Measurements from ENCODE around the gene RNU5B-1. TPM values are rescaled to one million over a fixed set of nuclear protein-coding genes. Genes with fewer than 3 reads are reported as not detected.
"Not testable (repeated sequence)": the region's sequence is repeated elsewhere in the genome, so short reads cannot be mapped to it uniquely, and the experiment has no call there.

The RNU5B-1 gene
- total RNA-seq, 1 donor from 2014 or later: not detected

DNA sequence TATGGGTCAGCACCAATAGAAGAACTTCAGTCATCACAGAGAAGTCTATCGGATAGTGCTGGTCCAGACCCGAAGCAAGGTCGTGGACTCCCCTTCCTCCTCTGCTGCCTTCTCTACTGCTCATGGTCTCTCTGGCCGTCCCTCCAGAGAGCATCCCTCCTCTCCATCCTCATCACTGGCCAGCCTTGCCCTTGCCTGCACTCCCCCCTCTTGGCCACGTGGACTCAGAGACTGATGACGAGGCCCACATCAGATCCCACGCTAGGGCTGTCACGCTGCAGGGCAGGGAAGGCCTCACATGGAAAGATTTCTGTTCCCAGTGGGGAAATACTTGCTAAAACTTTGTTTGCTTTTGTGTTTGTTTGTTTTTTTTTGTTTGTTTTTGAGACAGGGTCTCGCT lies 38.0 kb downstream of the RNU5B-1 start:
- no peak for DNase-seq (ENCODE audit: low read depth in 2 of 2)

DNA sequence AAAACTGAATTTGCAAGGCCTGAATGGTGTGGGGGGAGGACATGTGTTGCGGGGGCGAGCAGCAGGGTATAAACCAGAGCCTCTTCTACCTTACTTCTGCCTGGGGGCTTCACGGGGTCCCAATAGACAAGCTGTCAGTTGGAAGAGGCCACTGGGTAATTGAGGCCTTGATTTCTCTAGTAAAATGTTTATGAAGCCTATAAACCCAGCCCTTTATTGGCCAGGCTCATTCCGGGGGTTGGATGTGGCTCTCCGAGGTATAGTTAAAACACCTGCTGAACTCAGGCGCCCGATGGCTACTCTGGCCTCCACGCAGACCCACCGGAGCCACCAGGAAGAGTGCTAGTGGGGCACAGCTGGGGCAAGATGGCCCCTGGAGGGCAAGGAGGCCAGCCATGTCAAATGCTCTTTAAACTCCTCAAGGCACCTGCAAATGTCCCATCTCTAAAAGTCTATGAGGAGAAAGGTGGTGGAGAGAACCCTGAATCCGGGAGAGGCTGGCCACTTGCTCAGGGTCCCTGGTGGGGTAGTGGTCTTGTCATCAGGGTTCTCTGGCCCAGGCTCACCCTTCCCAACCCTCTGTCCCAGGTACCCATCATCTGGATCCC lies 39.0 kb downstream of the RNU5B-1 start:
- DNase-seq (ENCODE audit: low read depth in 2 of 2): no peak

DNA sequence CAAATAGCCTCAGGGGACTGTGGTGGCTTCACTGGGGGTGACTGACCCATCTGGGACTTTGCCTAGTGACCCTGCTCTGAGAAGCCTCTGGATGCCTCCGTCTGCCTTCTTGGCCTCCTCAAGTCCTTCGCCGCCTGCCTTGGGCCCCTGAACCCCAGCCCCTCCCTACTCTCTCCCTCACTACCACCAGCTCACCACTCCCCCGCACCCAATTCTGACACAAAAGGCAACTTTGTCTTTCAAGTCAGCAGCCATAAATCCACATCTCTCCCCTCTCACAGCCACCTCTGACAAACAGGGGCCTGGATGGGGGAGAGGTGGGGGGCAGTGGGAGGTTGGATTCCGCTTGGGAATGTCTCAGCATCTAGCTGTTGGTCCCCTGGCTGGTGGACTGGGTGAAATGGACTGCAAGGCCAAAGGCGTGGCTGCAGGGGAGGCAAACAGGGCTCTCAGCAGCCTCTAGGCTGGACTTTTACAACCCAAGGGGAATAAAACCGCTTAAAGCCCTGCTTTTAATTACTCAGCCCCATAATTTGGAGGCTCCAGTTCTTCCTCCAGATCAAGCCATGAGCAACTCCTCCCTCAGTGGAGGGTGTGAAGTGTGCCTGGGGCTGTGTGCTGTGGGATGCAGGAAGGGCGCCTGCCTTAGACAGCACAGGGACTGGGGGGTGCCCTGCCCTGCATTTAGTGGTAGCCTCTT lies 39.9 kb downstream of the RNU5B-1 start:
- DNase-seq (ENCODE audit: low read depth in 2 of 2): no peak

DNA sequence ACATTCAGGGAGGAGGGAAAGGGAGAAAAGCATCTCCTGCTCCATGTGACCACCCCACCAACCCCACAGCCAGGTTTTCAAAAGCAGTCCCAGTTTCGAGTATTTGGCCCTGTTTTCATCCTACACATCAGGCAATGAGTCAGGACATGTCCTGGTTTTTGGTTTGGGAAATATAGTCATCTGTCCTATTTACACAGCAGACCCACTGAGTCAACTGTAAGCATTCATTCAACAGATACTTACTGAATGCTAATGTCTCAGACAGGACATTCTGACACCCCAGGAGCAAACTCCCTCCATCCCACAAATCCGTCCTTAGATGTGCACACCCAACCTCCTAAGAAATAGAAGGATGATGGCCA lies 40.4 kb downstream of the RNU5B-1 start:
- DNase-seq (ENCODE audit: low read depth in 2 of 2): no peak

DNA sequence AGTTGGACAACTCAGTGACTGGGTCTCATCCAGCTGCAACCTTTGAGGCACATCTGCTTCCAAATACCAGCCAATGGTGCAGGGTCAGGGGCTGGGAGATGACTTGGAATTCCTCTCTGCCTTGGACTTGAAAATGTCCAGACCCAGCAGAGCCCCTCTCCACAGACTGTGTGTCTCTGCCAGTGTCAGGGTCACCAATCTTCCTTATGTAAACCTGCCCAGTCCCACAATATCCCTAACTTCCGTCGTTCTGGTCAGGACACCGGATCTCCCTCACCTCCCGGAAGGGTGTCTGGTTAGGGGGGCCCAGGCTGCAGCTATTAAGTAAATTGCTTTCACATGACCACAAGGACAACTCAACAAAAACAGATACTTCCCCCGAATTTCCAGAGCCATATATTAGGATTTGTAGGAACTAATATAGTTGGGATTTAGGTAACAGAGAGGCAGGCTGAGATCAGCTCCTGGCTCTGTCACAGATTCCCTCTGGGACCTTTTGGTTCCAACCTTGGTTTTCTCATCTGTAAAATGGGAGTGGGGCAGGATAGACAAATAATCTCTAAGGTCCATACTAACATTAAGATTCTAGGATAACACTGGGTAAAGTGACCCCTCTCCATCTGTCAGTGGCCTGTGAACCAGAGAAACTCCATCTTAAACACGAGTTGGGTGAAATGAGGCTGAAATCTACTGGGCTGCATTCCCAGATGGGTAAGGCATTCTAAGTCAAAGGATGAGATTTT lies 42.5 kb downstream of the RNU5B-1 start:
- no peak for DNase-seq (ENCODE audit: low read depth in 2 of 2)

DNA sequence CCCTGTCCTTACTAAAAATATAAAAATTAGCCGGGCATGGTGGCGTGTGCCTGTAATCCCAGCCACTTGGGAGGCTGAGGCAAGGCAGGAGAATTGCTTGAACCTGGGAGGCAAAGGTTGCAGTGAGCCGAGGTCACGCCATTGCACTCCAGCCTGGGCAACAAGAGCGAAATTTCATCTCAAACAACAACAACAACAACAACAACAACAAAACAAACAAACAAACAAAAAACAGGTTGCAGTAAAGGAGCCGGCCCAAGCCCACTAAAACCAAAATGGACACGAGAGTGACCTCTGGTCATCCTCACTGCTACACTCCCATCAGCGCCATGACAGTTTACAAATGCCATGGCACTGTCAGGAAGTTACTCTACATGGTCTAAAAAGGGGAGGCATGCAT lies 43.3 kb downstream of the RNU5B-1 start:
- not testable (repeated sequence) for DNase-seq (ENCODE audit: low read depth in 2 of 2)

DNA sequence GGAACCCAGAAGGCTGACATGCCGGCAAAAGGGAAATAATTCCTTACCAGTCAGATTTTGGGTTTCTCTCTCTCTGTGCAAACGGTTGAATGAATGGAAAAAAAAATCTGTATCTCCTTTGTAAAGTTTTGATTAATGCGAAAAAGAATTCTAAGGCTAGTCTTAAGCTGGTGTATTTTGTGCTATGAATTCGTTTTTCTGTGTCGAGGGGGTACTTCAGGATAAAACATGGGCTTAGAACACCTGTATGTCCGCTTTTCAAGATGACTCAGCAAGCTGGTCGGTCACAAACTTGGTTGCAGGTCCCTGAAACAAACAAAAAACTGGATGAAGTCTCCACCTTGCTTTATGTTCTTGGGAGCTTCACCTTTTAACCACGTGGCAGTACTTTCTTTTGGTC lies 44.9 kb downstream of the RNU5B-1 start:
- DNase-seq (ENCODE audit: low read depth in 2 of 2): no peak

DNA sequence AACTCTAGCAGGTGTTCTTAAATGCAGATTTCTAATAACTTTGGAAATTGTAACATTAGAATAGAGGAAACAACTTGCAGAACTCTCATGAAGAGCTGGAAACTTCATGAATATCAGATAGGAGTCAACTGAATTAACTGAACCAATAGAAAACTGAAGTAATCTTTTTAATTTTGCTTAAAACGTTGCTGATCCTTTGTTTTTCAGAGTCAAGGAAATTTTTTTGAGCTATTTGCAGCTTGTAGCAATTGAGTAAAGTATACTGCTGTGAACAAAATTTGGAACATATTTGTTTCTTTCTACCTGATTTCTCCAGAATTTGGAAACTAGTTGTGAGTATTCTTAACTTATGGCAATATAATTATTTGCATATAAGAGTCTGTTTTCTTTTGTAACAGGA lies 47.5 kb downstream of the RNU5B-1 start:
- DNase-seq (ENCODE audit: low read depth in 2 of 2): not testable (repeated sequence)

Other genes starting within 250 kb of the RNU5B-1 start
- gene RASL12, start 236.7 kb upstream of the RNU5B-1 start, total RNA-seq: not detected in 2 replicates
- gene KBTBD13, start 227.9 kb upstream of the RNU5B-1 start, total RNA-seq: not detected in 2 replicates
- gene UBAP1L, start 189.5 kb upstream of the RNU5B-1 start, total RNA-seq: 0.77 and 3.8 TPM in 2 replicates
- 9.9 and 13.0 TPM in 2 replicates for gene PDCD7, start 170.9 kb upstream of the RNU5B-1 start, total RNA-seq
- 28.6 and 33.5 TPM in 2 replicates for gene CLPX, start 119.3 kb upstream of the RNU5B-1 start, total RNA-seq
- gene CILP, start 93.2 kb upstream of the RNU5B-1 start, total RNA-seq: under 0.01 TPM in 1 of 2 replicates, not detected in the other
- 1.8 and 3.0 TPM in 2 replicates for gene PARP16, start 17.8 kb upstream of the RNU5B-1 start, total RNA-seq
- not detected in 2 replicates for gene RNU5A-1, start 8.6 kb upstream of the RNU5B-1 start, total RNA-seq
- 0.13 TPM in 1 of 2 replicates, not detected in the other for gene IGDCC3, start 73.3 kb downstream of the RNU5B-1 start, total RNA-seq
- 0.13 TPM in 2 replicates for gene IGDCC4, start 118.3 kb downstream of the RNU5B-1 start, total RNA-seq
- 47.0 and 55.3 TPM in 2 replicates for gene DPP8, start 213.0 kb downstream of the RNU5B-1 start, total RNA-seq
- 84.3 and 108 TPM in 2 replicates for gene HACD3, start 225.8 kb downstream of the RNU5B-1 start, total RNA-seq

All from dermis microvascular lymphatic vessel endothelial cell (primary cell).